Spleen (tissue), 11 donors: Measurements from ENCODE around the gene SGCG. TPM values are rescaled to one million over a fixed set of nuclear protein-coding genes. Genes with fewer than 3 reads are reported as not detected.

Source experiments
- DNase-seq: peaks from one replicate; pipeline ENCODE4 v3.0.0-alpha.2; 2020
- H3K27ac ChIP-seq, 8 donors: fragments of 200-600 bp; sonication (generic) in 7 of 8; 1 replicate in 4 of 8; 2 replicates in 4 of 8; pipeline versions ENCODE4 v1.5.0 to v1.8.0; 2016 to 2021; ENCODE audit warnings: inconsistent platforms in 4 of 8, mild to moderate bottlenecking in 4 of 8, moderate library complexity in 1 of 8
- H3K27me3 ChIP-seq, 7 donors: fragments of 200-600 bp; sonication (generic) in 6 of 7; replicated peaks in 1 of 7; 1 replicate in 4 of 7; 2 replicates in 3 of 7; pipeline versions ENCODE4 v1.5.0 to v1.8.0; 2016 to 2021; ENCODE audit warnings: inconsistent platforms in 3 of 7, mild to moderate bottlenecking in 1 of 7
- H3K36me3 ChIP-seq, 6 donors: fragments of 200-600 bp; sonication (generic) in 5 of 6; 1 replicate in 4 of 6; 2 replicates in 2 of 6; pipeline versions ENCODE4 v1.5.0 to v1.8.0; 2016 to 2021; ENCODE audit warnings: inconsistent platforms in 2 of 6
- H3K4me1 ChIP-seq, 6 donors: fragments of 200-600 bp; sonication (generic) in 5 of 6; 1 replicate in 3 of 6; 2 replicates in 3 of 6; pipeline versions ENCODE4 v1.5.0 to v1.8.0; 2016 to 2021; ENCODE audit warnings: inconsistent platforms in 3 of 6
- H3K4me3 ChIP-seq, 8 donors: fragments of 200-600 bp; sonication (generic) in 7 of 8; 1 replicate in 4 of 8; 2 replicates in 4 of 8; pipeline versions ENCODE4 v1.5.0 to v1.8.0; 2016 to 2021; ENCODE audit warnings: inconsistent platforms in 4 of 8, mild to moderate bottlenecking in 4 of 8, moderate library complexity in 2 of 8
- H3K9me3 ChIP-seq, 8 donors: fragments of 200-600 bp; sonication (generic) in 7 of 8; 1 replicate in 4 of 8; 2 replicates in 4 of 8; pipeline versions ENCODE4 v1.5.0 to v1.8.0; 2016 to 2021; ENCODE audit warnings: inconsistent platforms in 4 of 8
- CTCF ChIP-seq, 11 experiments: fragments of 200-600 bp in 7 of 11; fragments of 450-650 bp in 4 of 11; sonication (generic) in 4 of 11; IDR thresholded peaks in 8 of 11; conservative IDR thresholded peaks in 3 of 11; 1 replicate in 7 of 11; 2 replicates in 4 of 11; pipeline versions ENCODE4 v1.4.0 to v1.8.0; 2016 to 2021; ENCODE audit warnings: antibody characterized with exemption in 11 of 11, inconsistent platforms in 4 of 11, mild to moderate bottlenecking in 1 of 11
- POLR2A ChIP-seq, 3 donors: fragments of 450-650 bp; IDR thresholded peaks; one replicate each; pipeline ENCODE4 v1.5.1; 2017; ENCODE audit warnings: antibody characterized with exemption in 3 of 3, mild to moderate bottlenecking in 1 of 3
- POLR2AphosphoS5 ChIP-seq, 3 donors: sonication (generic); formaldehyde crosslinking; IDR thresholded peaks; one replicate each; pipeline ENCODE4 v1.5.1; 2017; ENCODE audit warnings: antibody characterized with exemption in 3 of 3
- WGBS, 5 donors: extraction: QIAGEN DNeasy Blood & Tissue Kit in 3 of 5; methylation state at CpG; one replicate each; pipeline versions ENCODE4 v1.1.5 to v1.1.7; 2013 to 2018; 5-methylcytosine and 5-hydroxymethylcytosine counted together
- intact Hi-C: fragments of 100-400 bp; cut with DNase I; formaldehyde crosslinking; loops from one replicate; pipeline ENCODE4 v1.15.0; 2023; ENCODE audit warnings: low total_unique reads
- polyA plus RNA-seq, 3 donors: library from polyadenylated mRNA; stranded (reverse); fragments of 200-250 nt; gene quantifications; one replicate each; pipeline ENCODE4 v1.2.1, GENCODE V29; 2013
- total RNA-seq, 7 donors: library from RNA; depleted of rRNA in 3 of 7; stranded (reverse); fragments of >200 nt in 3 of 7; fragmentation: NEBNext Ultra II Directional in 4 of 7; extraction: Animal tissue kit (Norgen Biotek cat#: 25700) in 4 of 7; gene quantifications; one replicate each; pipeline versions ENCODE4 v1.1.0 to v1.2.1, GENCODE V29; 2016 to 2021
- donor health status: healthy with polysubstance abuse.
- donor health status: DM: no; HTN: no; CAD: no; lungs with moderate emphysema.
- donor health status: DM: no; HTN: no; CAD: no.
- donor health status: Bipolar disorder and iron deficiency.
- donor health status: healthy.
- donor health status: DM: no; HTN: no; CAD: no.
- donor health status: DM: yes; HTN: yes; CAD: no.

Gene SGCG
- total and polyA plus RNA-seq, 10 donors, result not detected

GRCh38 chr13:23320926-23321534 is 140.3 kb downstream of the SGCG start:
- WGBS, 5 donors, result 59 to 72% (median 64%) methylated on average over 4 of the region's 4 CpGs
- intact Hi-C loops, result no loop called here
- no peak for TF ChIP-seq POLR2AphosphoS5 (IDR thresholded peaks at IDR 0.05)
- TF ChIP-seq CTCF (IDR thresholded peaks at IDR 0.05 in 8 of 11, conservative IDR thresholded peaks at IDR 0.05 in 3 of 11), result no peak
- TF ChIP-seq POLR2A (IDR thresholded peaks at IDR 0.05), result no peak
- DNase-seq, result no peak
- Histone ChIP-seq H3K27me3 (no peaks in the 10 kb centered on the region), H3K27ac (peak overlapping the region in 7 of 8 donors; percentile 29 to 74 (median 64)), H3K9me3 (no peaks in the 10 kb centered on the region), H3K4me3 (peak overlapping the region in 7 of 8 donors; percentile 5 to 66 (median 24)), H3K4me1 (peaks cover 0 to 33% (median 20%) of the 10 kb centered on the region in 6 donors), H3K36me3 (no peaks in the 10 kb centered on the region)

- Histone ChIP-seq H3K27me3 (no peaks in the 10 kb centered on the region), H3K4me1 (peaks cover 0 to 33% (median 20%) of the 10 kb centered on the region in 6 donors), H3K27ac (peak overlapping the region in 7 of 8 donors; percentile 29 to 74 (median 64)), H3K36me3 (no peaks in the 10 kb centered on the region), H3K9me3 (no peaks in the 10 kb centered on the region), H3K4me3 (peak overlapping the region in 7 of 8 donors; percentile 5 to 66 (median 24))
- TF ChIP-seq POLR2A (IDR thresholded peaks at IDR 0.05), result no peak
- no peak for TF ChIP-seq POLR2AphosphoS5 (IDR thresholded peaks at IDR 0.05)
- TF ChIP-seq CTCF (IDR thresholded peaks at IDR 0.05 in 8 of 11, conservative IDR thresholded peaks at IDR 0.05 in 3 of 11), result no peak
- DNase-seq, result no peak
- WGBS, 5 donors, result 59 to 72% (median 64%) methylated on average over 6 of the region's 6 CpGs
- intact Hi-C loops, result no loop called here
Measured at GRCh38 chr13:23321535-23322241, 140.9 kb downstream of the SGCG start.

GRCh38 chr13:23322353-23323336 is 141.9 kb downstream of the SGCG start:
- intact Hi-C loops, result no loop called here
- DNase-seq, result no peak
- Histone ChIP-seq H3K27ac (peak overlapping the region in 1 of 8 donors; percentile 74), H3K4me3 (no peak overlapping the region), H3K9me3 (no peaks in the 10 kb centered on the region), H3K4me1 (peaks cover 0 to 33% (median 20%) of the 10 kb centered on the region in 6 donors), H3K36me3 (no peaks in the 10 kb centered on the region), H3K27me3 (no peaks in the 10 kb centered on the region)
- TF ChIP-seq POLR2A (IDR thresholded peaks at IDR 0.05) (no peak), POLR2AphosphoS5 (IDR thresholded peaks at IDR 0.05) (no peak), CTCF (IDR thresholded peaks at IDR 0.05 in 8 of 11, conservative IDR thresholded peaks at IDR 0.05 in 3 of 11) (no peak)
- 81 to 95% (median 90%) methylated on average over 16 to 19 of the region's 19 CpGs for WGBS, 5 donors
